Measurements from ENCODE around the gene OR14A2.

GRCh38 chr1:247701338-247701737, 46.6 kb downstream of the OR14A2 start:
- TF ChIP-seq CTCF (conservative IDR thresholded peaks at IDR 0.05) = no peak
- TF ChIP-seq ZFX (IDR thresholded peaks at IDR 0.05) = no peak

Measured in C4-2B (cell line).